Activated naive CD4-positive, alpha-beta T cell (primary cell): ENCODE results near the gene ZC3H7B.
A peak's percentile ranks its signal among the peaks of the same experiment; 100 is the strongest.
"Not testable (repeated sequence)": the region's sequence is repeated elsewhere in the genome, so short reads cannot be mapped to it uniquely, and the experiment has no call there.

Source experiments
- DNase-seq, 4 experiments: peaks; one replicate each; lab custom pipeline; 2025; lab: John Stamatoyannopoulos, UW

ZC3H7B gene

GRCh38 chr22:41382610-41383009 lies 81.3 kb downstream of the ZC3H7B start:
- DNase-seq: no peak

- DNase-seq: no peak
Observed at GRCh38 chr22:41383085-41383484, 81.8 kb downstream of the ZC3H7B start.

- DNase-seq: no peak
Observed at GRCh38 chr22:41384128-41384527, 82.8 kb downstream of the ZC3H7B start.

GRCh38 chr22:41387341-41387740 lies 86.0 kb downstream of the ZC3H7B start:
- no peak for DNase-seq

GRCh38 chr22:41394012-41394356 lies 92.7 kb downstream of the ZC3H7B start:
- no peak for DNase-seq

GRCh38 chr22:41395531-41396240 lies 94.4 kb downstream of the ZC3H7B start:
- no peak for DNase-seq

- no peak for DNase-seq
Observed at GRCh38 chr22:41397143-41397811, 96.0 kb downstream of the ZC3H7B start.

- DNase-seq: no peak
Observed at GRCh38 chr22:41398921-41399320, 97.6 kb downstream of the ZC3H7B start.

GRCh38 chr22:41401781-41402648 lies 100.7 kb downstream of the ZC3H7B start:
- DNase-seq: no peak

GRCh38 chr22:41402851-41403250 lies 101.5 kb downstream of the ZC3H7B start:
- DNase-seq: not testable (repeated sequence)

- DNase-seq: peak; percentile 39 to 66 (median 56)
Observed at GRCh38 chr22:41403532-41404318, 102.4 kb downstream of the ZC3H7B start.

GRCh38 chr22:41405588-41405987 lies 104.3 kb downstream of the ZC3H7B start:
- no peak for DNase-seq

- no peak for DNase-seq
Observed at GRCh38 chr22:41406410-41406809, 105.1 kb downstream of the ZC3H7B start.

GRCh38 chr22:41407433-41407832 lies 106.1 kb downstream of the ZC3H7B start:
- no peak for DNase-seq

- DNase-seq: no peak
Observed at GRCh38 chr22:41408665-41409064, 107.3 kb downstream of the ZC3H7B start.
